Hepatocyte (in vitro differentiated cells): ENCODE measurements around the gene SLC22A12. TPM values are rescaled to one million over a fixed set of nuclear protein-coding genes. Genes with fewer than 3 reads are reported as not detected.

Source experiments
- DNase-seq: peaks from one replicate; pipeline ENCODE4 v3.0.0-alpha.2; 2016; ENCODE audit warnings: low spot score
- H2AFZ ChIP-seq: fragments of 200-600 bp; sonication (generic); 2 replicates; pipeline ENCODE4 v1.6.0; 2016; ENCODE audit warnings: antibody characterized with exemption, mild to moderate bottlenecking
- H3K27ac ChIP-seq: fragments of 200-600 bp; sonication (generic); 2 replicates; pipeline ENCODE4 v1.5.1; 2016; ENCODE audit warnings: mild to moderate bottlenecking
- H3K27me3 ChIP-seq: fragments of 200-600 bp; sonication (generic); 2 replicates; pipeline ENCODE4 v1.6.1; 2016
- H3K36me3 ChIP-seq: fragments of 200-600 bp; sonication (generic); replicated peaks from 2 replicates; pipeline ENCODE4 v1.5.1; 2016; ENCODE audit warnings: low read depth; ENCODE audit not compliant: insufficient read depth
- H3K4me1 ChIP-seq: fragments of 200-600 bp; sonication (generic); 2 replicates; pipeline ENCODE4 v1.5.1; 2016; ENCODE audit warnings: mild to moderate bottlenecking, moderate library complexity; ENCODE audit not compliant: insufficient read depth
- H3K4me2 ChIP-seq: fragments of 200-600 bp; sonication (generic); 2 replicates; pipeline ENCODE4 v1.6.0; 2016
- H3K4me3 ChIP-seq: fragments of 200-600 bp; sonication (generic); 2 replicates; pipeline ENCODE4 v1.5.1; 2016; ENCODE audit warnings: mild to moderate bottlenecking
- H3K79me2 ChIP-seq: fragments of 200-600 bp; sonication (generic); 2 replicates; pipeline ENCODE4 v1.6.0; 2017; ENCODE audit warnings: mild to moderate bottlenecking
- H3K9me2 ChIP-seq: fragments of 200-600 bp; sonication (generic); replicated peaks from 2 replicates; pipeline ENCODE4 v1.6.0; 2017; ENCODE audit warnings: mild to moderate bottlenecking; ENCODE audit not compliant: insufficient read depth
- H3K9me3 ChIP-seq: fragments of 200-600 bp; sonication (generic); 2 replicates; pipeline ENCODE4 v1.5.1; 2016; ENCODE audit warnings: low read depth, mild to moderate bottlenecking
- H4K20me1 ChIP-seq: fragments of 200-600 bp; sonication (generic); 2 replicates; pipeline ENCODE4 v1.6.0; 2016; ENCODE audit warnings: mild to moderate bottlenecking; ENCODE audit not compliant: insufficient read depth, poor library complexity, severe bottlenecking
- EZH2 ChIP-seq: fragments of 200-600 bp; sonication (generic); IDR thresholded peaks from 2 replicates; pipeline ENCODE4 v1.6.1; 2016; ENCODE audit warnings: antibody characterized with exemption, mild to moderate bottlenecking, borderline replicate concordance
- EZH2phosphoT487 ChIP-seq: fragments of 200-600 bp; sonication (generic); IDR thresholded peaks from one replicate; pipeline ENCODE4 v1.6.1; 2018; ENCODE audit warnings: antibody characterized with exemption, mild to moderate bottlenecking, low read depth, moderate library complexity; ENCODE audit not compliant: unreplicated experiment, severe bottlenecking
- WGBS: methylation state at CpG from one replicate; pipeline ENCODE4 v1.1.6; 2016; ENCODE audit warnings: low lambda C conversion rate; ENCODE audit errors: missing lambda C conversion rate; 5-methylcytosine and 5-hydroxymethylcytosine counted together
- polyA plus RNA-seq: library from polyadenylated mRNA; unstranded; fragments of >200 nt; fragmentation: Nextera tagmentation; extraction: Ambion mirVana; gene quantifications from 2 replicates; pipeline ENCODE4 v1.2.1, GENCODE V29; 2016
- total RNA-seq: library from RNA; depleted of rRNA; stranded (reverse); fragments of >200 nt; gene quantifications from 2 replicates; pipeline ENCODE4 v1.2.3, GENCODE V29; 2014
- TF ChIP-seq, protein P1 (sequence below): fragments of 200-600 bp; sonication (generic); IDR thresholded peaks from 2 replicates; pipeline ENCODE4 v1.5.1; 2016; ENCODE audit warnings: antibody characterized with exemption, mild to moderate bottlenecking; ENCODE audit not compliant: poor library complexity

SLC22A12 gene
- total and polyA plus RNA-seq, 2 experiments from 2014 or later: 0.11 TPM; not detected in 1

DNA sequence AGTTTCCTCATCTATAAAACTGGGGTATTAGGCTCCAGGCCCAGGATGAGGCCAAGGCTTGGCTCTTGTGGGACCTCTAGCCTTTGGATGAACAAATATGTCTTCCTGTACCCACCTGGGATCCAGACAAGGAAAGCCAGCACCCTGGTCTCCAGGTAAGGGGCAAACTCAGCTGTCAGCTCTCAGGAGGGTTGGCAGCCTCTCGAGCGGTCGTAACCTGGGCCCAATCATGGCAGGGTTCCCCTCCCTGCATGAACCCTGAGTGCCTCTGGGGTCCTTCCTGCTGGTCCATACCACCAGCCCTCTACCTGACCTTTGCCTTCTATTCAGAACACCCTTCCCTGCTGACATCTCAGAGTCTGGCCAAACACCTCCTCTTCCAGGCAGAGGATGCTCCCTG, 19.6 kb downstream of the SLC22A12 start:
- 95% methylated on average over 3 of the region's 3 CpGs for WGBS
- no peaks in the 10 kb centered on the region for H3K79me2 ChIP-seq

GRCh38 chr11:64611176-64611575, 20.2 kb downstream of the SLC22A12 start:
- Histone ChIP-seq H3K9me2 (no peaks in the 10 kb centered on the region), H3K9me3 (no peaks in the 10 kb centered on the region), H3K4me3 (no peak overlapping the region), H3K27me3 (no peaks in the 10 kb centered on the region), H3K27ac (no peak overlapping the region), H3K4me1 (no peaks in the 10 kb centered on the region), H3K36me3 (no peaks in the 10 kb centered on the region), H3K4me2 (no peak overlapping the region), H4K20me1 (no peaks in the 10 kb centered on the region), H3K79me2 (no peaks in the 10 kb centered on the region), H2AFZ (no peak overlapping the region)
- WGBS: 90% methylated on average over 2 of the region's 2 CpGs
- no peak for TF ChIP-seq EZH2
- no peak for TF ChIP-seq EZH2phosphoT487
- TF ChIP-seq, protein P1, sequence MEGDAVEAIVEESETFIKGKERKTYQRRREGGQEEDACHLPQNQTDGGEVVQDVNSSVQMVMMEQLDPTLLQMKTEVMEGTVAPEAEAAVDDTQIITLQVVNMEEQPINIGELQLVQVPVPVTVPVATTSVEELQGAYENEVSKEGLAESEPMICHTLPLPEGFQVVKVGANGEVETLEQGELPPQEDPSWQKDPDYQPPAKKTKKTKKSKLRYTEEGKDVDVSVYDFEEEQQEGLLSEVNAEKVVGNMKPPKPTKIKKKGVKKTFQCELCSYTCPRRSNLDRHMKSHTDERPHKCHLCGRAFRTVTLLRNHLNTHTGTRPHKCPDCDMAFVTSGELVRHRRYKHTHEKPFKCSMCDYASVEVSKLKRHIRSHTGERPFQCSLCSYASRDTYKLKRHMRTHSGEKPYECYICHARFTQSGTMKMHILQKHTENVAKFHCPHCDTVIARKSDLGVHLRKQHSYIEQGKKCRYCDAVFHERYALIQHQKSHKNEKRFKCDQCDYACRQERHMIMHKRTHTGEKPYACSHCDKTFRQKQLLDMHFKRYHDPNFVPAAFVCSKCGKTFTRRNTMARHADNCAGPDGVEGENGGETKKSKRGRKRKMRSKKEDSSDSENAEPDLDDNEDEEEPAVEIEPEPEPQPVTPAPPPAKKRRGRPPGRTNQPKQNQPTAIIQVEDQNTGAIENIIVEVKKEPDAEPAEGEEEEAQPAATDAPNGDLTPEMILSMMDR: no peak
- DNase-seq: no peak

More for the DNA sequence above, 19.6 kb downstream of the SLC22A12 start:
- Histone ChIP-seq H3K27me3 (no peaks in the 10 kb centered on the region), H2AFZ (no peak overlapping the region), H3K4me2 (no peak overlapping the region), H3K9me3 (no peaks in the 10 kb centered on the region), H3K36me3 (no peaks in the 10 kb centered on the region), H3K4me3 (no peak overlapping the region), H3K9me2 (no peaks in the 10 kb centered on the region), H3K4me1 (no peaks in the 10 kb centered on the region), H3K27ac (no peak overlapping the region), H4K20me1 (no peaks in the 10 kb centered on the region)
- no peak for DNase-seq
- TF ChIP-seq, protein P1: no peak
- TF ChIP-seq EZH2phosphoT487 (no peak), EZH2 (no peak)

DNA sequence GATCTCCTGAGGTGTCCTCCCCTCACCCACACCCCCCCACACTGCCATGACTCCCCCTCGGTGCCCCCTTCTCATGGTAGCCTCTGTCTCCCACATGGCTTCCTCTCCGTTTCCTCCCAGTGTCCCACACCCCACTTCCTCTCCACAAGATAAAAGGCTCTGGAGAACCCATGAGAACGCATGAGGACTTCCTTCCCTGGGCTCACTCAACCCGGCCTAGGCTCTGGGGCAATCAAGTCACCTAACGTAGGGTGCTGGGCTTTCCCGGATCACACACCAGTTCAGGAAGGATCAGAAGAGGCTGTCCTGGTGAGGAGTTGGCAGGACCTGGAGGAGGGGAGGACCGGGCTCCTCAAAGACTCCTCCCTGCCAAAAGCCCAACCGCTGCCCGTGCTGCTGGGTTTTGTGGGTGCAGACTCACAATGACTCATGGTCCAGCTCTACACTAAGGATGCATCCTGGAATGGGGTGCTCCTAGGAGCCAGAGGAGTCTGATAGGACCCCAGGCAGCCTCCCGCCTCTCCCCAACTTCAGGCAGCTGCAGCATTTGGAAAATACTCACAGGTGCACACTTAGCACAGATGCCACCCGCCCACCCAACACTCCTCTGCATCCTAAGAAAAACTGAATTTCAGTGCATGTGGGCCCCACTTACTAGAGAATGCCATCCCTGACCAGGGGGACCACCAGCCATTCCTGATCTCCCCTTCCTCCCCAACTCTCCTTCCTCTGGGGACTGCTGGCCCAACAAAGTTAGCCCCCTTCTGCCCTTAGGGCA, 21.0 kb downstream of the SLC22A12 start:
- Histone ChIP-seq H3K27me3 (no peaks in the 10 kb centered on the region), H3K9me3 (no peaks in the 10 kb centered on the region), H3K4me3 (no peak overlapping the region), H4K20me1 (no peaks in the 10 kb centered on the region), H3K4me1 (no peaks in the 10 kb centered on the region), H3K79me2 (no peaks in the 10 kb centered on the region), H2AFZ (no peak overlapping the region), H3K9me2 (no peaks in the 10 kb centered on the region), H3K4me2 (no peak overlapping the region), H3K36me3 (no peaks in the 10 kb centered on the region), H3K27ac (no peak overlapping the region)
- 90% methylated on average over 10 of the region's 11 CpGs for WGBS
- TF ChIP-seq, protein P1: no peak
- TF ChIP-seq EZH2phosphoT487 (no peak), EZH2 (no peak)
- no peak for DNase-seq
